GM08714 (cell line): ENCODE results near the gene SHISAL1.

Experiments
- H3K4me3 ChIP-seq: fragments of 200-500 bp; sonication (Bioruptor generic); 2 replicates; pipeline ENCODE4 v1.5.1; 2014; ENCODE audit warnings: mild to moderate bottlenecking, low read length, inconsistent platforms
- ZNF274 ChIP-seq: IDR thresholded peaks from 2 replicates; pipeline ENCODE4 v1.6.1; 2012; ENCODE audit warnings: mild to moderate bottlenecking, low read depth, low read length

SHISAL1 gene

DNA sequence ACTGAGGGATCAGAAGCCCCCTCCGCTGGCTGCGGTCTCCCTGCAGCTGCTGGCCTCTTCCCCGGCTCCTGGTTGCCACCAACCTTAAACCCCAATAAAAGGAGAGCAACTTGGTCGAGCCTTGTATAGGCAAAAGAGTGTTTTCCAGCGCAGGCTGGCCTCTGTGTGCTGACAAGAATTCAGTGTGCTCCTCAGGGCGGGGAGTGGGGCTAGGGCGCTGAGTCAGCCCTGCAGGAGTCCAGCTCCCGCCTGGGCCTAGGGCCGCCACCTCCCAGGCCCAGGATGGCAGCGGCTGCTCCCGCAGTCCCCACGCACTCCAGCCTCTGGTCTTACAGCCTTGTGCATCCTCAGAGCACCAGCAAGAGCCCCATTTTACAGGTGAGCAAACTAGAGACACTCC, at the start of gene SHISAL1:
SHISAL1 (minus strand) TSS at position 186 of the 400 bp plus-strand sequence. CDS start 12,006 bp downstream, outside the sequence.
- TF ChIP-seq ZNF274: no peak
- H3K4me3 ChIP-seq: no peak within 1 kb of the TSS

DNA sequence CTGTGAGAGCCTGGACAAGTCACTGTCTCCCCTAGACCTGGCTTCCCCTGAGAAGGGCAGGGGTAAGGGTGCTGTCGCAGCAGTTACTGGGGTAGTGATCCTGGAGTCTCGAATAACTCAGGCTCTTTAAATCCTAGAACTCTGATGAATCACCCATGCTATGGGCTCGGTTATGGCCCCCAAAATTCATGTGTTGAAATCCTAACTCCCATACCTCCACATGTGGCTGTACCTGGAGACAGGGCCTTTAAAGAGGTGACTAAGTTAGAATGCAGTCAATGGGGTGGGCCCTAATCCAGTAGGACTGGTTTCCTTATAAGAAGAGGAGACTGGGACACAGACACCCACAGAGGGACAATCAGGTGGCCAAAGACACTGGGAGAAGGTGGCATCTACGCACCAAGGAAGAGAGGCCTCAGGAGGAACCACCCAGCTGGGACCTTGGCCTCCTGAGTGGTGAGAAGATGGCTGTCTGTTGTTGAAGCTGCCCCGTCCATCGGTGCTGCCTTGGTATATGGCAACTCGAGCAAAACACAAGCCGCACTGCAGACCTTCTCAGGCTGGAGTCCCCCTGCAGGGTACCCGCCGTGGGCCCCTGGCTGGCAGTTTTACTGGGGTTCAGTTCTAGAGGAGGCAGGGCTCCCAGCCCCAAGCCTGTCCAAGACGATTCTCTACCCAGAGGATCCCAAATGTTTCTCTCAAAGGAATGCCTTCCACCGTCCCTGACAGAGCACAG, 48.8 kb upstream of the SHISAL1 start:
- no peak for TF ChIP-seq ZNF274
- no peak overlapping the region for H3K4me3 ChIP-seq

- no peak for TF ChIP-seq ZNF274
- no peak overlapping the region for H3K4me3 ChIP-seq
Observed at GRCh38 chr22:44360668-44361381, 48.1 kb upstream of the SHISAL1 start.

DNA sequence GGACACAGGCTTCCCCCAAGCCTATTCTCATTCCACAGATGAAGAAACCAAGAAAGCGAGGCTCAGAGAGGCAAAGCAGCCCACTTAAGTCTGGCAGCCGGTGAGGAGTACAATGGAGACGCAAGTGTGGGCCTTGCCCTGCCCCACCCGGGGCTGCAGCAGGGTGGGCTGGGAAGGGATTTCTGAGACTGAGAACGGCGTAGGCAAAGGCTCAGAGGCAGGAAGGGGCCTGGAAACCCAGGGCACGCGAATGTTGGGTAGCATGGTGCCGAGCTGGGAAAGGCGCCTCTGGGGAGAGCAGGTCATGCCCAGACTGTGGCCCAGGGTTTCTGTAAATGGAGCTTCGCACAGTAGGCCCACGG, 47.5 kb upstream of the SHISAL1 start:
- TF ChIP-seq ZNF274: no peak
- no peak overlapping the region for H3K4me3 ChIP-seq

DNA sequence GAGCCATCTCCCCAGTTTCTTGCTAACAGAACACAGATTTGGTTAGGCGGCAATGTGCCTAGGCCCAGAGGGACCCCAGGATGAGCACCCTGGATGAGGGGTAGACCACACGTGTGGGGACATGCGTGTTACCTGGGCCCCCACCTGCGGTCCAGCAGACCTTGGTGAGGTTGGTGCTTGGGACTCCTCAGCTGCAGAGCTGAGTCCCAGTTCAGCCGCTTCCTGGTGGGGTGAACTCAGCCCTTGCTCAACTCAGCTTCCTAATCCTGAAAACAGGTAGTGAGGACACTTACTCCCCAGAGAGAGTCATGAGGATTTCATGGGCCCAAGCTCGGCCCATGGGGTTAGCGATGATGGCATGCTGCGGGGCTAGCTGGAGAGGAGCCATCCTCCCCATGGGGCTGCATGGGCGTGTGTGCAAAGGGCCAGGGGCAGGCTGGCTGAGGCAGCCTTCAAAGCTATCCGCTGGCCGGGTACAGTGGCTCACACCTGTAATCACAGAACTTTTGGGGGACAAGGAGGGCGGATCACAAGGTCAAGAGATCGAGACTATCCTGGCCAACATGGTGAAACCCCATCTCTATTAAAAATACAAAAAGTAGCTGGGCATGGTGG, 46.9 kb upstream of the SHISAL1 start:
- H3K4me3 ChIP-seq: no peak overlapping the region
- no peak for TF ChIP-seq ZNF274

GRCh38 chr22:44358709-44359440, 46.1 kb upstream of the SHISAL1 start:
- no peak overlapping the region for H3K4me3 ChIP-seq
- TF ChIP-seq ZNF274: no peak

GRCh38 chr22:44357966-44358465, 45.3 kb upstream of the SHISAL1 start:
- TF ChIP-seq ZNF274: no peak

GRCh38 chr22:44357296-44357965, 44.7 kb upstream of the SHISAL1 start:
- H3K4me3 ChIP-seq: no peak overlapping the region
- TF ChIP-seq ZNF274: no peak

More at GRCh38 chr22:44357966-44358465, 45.3 kb upstream of the SHISAL1 start:
- no peak overlapping the region for H3K4me3 ChIP-seq

GRCh38 chr22:44355716-44356070, 42.9 kb upstream of the SHISAL1 start:
- no peak overlapping the region for H3K4me3 ChIP-seq
- TF ChIP-seq ZNF274: no peak

GRCh38 chr22:44354288-44354687, 41.5 kb upstream of the SHISAL1 start:
- TF ChIP-seq ZNF274: no peak
- no peak overlapping the region for H3K4me3 ChIP-seq

- no peak overlapping the region for H3K4me3 ChIP-seq
- TF ChIP-seq ZNF274: no peak
Observed at GRCh38 chr22:44353041-44353440, 40.3 kb upstream of the SHISAL1 start.

GRCh38 chr22:44352378-44353035, 39.8 kb upstream of the SHISAL1 start:
- TF ChIP-seq ZNF274: no peak
- no peak overlapping the region for H3K4me3 ChIP-seq

GRCh38 chr22:44351685-44352377, 39.1 kb upstream of the SHISAL1 start:
- no peak overlapping the region for H3K4me3 ChIP-seq
- TF ChIP-seq ZNF274: no peak

GRCh38 chr22:44351037-44351436, 38.3 kb upstream of the SHISAL1 start:
- no peak overlapping the region for H3K4me3 ChIP-seq

More at GRCh38 chr22:44351037-44351436, 38.3 kb upstream of the SHISAL1 start:
- no peak for TF ChIP-seq ZNF274
